NK-92 (cell line): ENCODE data around the gene UBE2I.
"Not testable (repeated sequence)": the region's sequence is repeated elsewhere in the genome, so short reads cannot be mapped to it uniquely, and the experiment has no call there.

Source experiments
- DNase-seq: peaks from one replicate; lab custom pipeline; 2025; ENCODE audit not compliant: unreplicated experiment; lab: John Stamatoyannopoulos, UW

The UBE2I gene

DNA sequence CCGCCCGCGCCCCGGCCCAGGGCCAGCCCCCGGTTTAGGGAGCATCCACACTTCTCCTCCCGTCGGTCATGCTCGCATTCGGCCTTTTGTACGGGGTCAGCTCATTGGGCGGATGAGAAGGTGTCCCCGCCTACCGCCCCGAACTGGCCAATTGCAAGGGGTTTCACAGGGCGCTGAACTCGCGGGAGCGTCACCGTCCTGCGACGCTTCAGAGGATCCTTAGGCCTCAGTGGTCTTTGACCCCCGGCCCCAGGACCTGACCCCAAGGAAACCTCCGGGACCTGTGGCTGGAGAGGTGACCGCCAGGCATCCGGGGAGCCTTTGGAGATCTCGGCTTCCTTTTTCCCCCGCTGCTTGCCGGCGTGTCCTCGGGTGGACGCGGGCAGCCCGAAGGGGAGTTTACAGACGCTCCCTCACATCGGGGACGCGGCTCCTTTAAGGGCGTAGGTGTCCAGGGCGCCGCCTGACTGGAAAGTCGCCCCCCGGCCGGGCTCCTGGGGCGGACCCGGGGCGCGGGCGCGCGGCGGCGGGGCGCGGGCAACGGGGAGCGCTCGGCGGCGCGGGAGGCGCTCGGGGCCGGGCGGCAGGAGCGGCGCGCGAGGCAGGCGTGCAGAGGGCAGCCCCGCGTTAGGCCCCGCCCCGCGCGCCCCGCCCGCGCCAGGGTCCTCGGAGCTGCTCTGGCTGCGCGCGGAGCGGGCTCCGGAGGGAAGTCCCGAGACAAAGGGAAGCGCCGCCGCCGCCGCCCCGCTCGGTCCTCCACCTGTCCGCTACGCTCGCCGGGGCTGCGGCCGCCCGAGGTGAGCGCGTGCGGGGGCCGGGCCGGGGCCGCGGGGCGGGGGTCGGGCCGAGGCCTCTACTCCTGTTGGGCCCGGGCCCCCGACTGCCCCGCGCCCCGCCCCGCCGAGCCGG lies at the start of gene UBE2I:
Gene UBE2I (plus strand): TSS at position 660 of the 909 bp plus-strand sequence. CDS start 4,395 bp downstream, outside the sequence.
- peak; percentile 59 for DNase-seq

DNA sequence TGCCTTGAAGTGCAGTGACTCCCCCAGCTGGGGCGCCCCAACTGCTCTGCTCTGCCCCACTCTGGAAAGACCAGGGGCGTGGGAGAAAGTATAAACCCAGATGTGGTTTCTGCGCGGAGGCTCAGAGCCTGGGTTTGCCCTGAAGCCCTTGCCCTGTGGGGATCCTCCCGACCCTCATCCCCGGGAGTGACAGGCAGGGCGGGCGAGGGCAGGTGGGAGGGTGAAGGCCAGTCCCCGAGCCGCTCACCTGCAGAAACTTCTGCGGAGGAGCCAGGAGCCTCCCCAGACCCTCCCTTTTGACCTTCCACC lies 49.7 kb upstream of the UBE2I start:
- DNase-seq, result no peak

DNA sequence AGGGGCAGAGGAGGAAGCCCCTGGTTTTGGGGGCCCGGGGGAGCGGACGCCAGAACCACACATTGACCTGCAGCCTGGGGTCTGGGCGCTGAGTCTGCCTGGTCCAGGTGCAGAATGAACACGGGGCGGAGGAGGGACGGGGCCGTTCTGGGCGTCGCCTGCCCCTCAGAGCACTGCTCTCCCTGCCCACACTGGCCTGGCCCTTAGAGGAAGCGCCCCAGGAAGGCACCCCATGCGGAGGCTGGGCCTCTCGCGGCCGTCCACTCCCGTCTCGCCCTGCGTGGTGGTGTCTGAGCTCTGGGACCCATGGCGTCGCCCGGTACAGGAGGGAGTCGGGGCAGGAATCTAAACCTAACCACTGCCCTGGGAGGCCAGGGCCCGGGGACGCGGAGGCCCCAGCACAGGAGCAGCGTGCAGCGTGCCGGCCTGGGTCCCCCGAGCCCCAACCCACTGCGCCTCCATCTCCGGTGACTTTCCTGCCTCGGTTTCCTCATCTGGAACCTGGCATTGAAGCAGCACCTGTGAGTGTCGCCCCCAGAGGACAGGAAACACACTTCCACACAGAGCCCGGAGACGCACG lies 49.2 kb upstream of the UBE2I start:
- no peak for DNase-seq

DNA sequence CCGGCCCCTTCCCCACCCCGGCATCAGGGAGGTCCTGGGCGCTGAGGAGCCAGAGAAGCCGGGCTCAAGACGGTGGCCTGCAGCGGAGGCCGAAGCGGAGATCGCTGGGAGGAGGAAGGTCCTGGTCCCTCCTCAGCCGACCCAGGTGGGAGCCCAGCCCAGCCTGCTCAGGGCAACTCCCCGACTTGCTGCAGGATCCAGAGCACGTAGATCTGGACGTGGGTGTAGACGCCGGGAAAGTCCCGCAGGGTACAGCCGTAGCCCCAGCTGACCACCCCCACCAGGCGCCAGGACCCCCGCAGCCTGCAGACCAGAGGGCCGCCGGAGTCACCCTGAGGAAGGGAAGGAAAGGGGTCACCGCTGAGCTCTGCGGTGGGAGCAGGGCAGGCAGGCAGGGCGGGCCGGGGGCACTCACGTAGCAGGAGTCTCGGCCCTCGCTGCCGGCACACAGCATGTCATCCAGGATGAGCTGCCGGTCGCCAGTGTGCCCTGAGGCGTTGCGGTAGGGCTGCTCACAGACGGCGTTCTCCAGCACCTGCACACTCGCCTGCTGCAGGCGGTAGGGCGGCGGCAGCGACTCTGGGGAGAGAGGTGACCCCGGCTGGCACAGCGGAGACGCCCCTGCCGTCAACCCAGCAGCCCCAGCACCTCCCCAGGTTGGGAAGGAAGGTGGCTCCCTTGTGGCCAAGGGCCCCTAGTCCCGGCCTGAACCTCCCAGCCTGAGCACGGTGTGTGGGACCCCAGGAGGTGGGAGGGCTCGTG lies 48.1 kb upstream of the UBE2I start:
- DNase-seq, result no peak

DNA sequence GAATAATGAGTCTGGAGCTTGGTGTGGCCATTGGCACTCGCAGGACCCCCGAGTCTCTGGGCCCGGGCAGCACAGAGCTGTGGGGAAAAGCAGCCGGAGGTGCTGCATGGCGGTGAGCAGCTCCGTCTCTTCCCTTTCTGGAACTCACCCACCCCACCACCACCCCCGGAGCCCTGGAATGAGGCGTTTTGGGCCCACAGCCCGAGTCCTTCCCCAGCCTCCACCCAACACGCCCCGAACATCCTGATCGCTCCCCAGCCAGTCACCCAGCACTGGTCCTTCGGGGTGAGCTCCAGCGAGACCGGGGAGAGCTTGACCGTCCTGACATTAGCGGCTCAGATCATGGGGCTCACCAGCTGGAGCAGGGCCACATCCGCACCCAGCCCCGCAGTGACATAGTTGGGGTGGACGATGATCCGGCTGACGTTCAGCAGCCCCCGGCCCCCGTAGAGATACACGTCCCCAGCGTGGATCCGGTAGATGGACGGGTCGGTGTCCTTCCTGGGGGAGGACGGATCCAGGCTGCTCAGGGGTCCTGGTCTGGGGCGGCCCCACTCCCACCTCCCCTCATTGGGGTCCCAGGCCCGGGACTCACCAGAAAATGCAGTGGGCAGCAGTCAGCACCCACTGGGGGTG lies 47.1 kb upstream of the UBE2I start:
- no peak for DNase-seq

GRCh38 chr16:1262846-1263221 lies 46.6 kb upstream of the UBE2I start:
- no peak for DNase-seq

- DNase-seq, result no peak
These were observed 45.7 kb upstream of the UBE2I start for GRCh38 chr16:1263591-1264344.

- DNase-seq, result no peak
These were observed 44.9 kb upstream of the UBE2I start for GRCh38 chr16:1264345-1265089.

- no peak for DNase-seq
These were observed 44.3 kb upstream of the UBE2I start for GRCh38 chr16:1265090-1265630.

DNA sequence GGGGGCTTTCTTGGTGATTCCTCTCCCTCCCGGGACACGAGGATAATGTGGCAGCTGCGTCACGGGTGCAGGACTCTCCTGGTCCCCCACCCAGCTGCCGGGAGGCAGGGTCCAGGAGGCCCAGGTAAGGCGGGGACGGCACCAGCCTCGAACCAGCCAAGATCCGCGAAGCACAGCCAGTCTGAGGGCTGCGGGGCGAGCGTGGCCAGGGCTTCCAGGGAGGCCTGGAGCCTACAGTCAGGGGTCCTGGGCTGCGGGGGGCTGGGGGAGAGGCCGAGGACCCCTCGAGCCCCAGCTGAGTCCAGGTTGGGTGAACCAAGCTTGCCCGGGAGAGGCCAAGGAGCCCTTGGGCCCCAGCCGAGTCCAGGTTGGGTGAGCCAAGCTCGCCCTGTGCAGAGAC lies 43.6 kb upstream of the UBE2I start:
- DNase-seq, result no peak

DNA sequence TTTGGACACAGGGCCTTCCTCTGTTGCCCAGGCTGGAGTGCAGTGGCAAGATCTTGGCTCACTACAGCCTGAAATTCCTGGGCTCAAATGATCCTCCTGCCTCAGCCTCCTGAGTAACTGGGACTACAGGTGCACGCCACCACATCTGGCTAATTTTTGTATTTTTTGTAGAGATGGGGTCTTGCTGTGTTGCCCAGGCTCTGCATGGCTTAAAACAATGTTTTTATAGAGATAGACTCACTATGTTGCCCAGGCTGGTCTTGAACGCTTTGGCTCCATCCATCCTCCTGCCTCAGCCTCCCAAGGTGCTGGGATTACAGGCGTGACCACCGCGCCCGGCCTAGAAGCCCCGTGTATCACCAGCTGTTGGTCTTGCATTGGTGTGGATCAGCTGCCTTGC lies 40.0 kb upstream of the UBE2I start:
- not testable (repeated sequence) for DNase-seq

DNA sequence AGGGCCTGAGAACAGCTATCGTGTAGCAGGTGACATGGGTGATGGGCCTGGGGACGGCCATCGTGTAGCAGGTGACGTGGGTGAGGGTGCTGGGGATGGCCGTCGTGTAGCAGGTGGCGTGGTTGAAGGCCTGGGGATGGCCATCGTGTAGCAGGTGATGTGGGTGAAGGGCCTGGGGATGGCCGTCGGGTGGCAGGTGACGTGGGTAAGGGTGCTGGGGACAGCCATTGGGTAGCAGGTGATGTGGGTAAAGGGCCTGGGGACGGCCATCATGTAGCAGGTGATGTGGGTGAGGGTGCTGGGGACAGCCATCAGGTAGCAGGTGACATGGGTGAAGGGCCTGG lies 38.1 kb upstream of the UBE2I start:
- no peak for DNase-seq

DNA sequence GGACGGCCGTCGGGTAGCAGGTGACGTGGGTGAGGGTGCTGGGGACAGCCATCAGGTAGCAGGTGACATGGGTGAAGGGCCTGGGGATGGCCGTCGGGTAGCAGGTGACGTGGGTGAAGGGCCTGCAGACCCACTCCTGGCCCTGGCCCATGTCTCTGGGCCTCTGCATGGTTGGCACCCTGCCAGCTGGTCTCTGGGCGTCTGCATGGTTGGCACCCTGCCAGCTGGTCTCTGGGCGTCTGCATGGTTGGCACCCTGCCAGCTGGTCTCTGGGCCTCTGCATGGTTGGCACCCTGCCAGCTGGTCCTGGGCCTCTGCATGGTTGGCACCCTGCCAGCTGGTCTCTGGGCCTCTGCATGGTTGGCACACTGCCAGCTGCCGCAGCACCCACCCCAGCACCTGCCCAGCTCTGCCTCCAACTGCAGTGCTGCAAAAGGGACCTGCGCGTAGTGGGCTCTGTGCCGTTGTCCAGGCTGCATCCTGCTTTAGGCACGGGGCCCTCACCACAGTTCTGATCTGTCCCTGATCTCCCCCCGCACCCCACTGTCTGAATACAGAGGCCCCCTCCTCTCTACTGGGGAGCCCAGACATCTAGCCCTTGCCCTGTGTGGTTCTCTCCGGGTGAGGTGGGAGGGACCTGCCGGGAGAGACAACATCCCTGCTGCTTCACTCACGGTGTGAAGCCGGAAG lies 37.6 kb upstream of the UBE2I start:
- not testable (repeated sequence) for DNase-seq

GRCh38 chr16:1272453-1273198 lies 36.8 kb upstream of the UBE2I start:
- no peak for DNase-seq

- no peak for DNase-seq
These were observed 35.6 kb upstream of the UBE2I start for GRCh38 chr16:1273816-1274215.

GRCh38 chr16:1274767-1275166 lies 34.7 kb upstream of the UBE2I start:
- no peak for DNase-seq

DNA sequence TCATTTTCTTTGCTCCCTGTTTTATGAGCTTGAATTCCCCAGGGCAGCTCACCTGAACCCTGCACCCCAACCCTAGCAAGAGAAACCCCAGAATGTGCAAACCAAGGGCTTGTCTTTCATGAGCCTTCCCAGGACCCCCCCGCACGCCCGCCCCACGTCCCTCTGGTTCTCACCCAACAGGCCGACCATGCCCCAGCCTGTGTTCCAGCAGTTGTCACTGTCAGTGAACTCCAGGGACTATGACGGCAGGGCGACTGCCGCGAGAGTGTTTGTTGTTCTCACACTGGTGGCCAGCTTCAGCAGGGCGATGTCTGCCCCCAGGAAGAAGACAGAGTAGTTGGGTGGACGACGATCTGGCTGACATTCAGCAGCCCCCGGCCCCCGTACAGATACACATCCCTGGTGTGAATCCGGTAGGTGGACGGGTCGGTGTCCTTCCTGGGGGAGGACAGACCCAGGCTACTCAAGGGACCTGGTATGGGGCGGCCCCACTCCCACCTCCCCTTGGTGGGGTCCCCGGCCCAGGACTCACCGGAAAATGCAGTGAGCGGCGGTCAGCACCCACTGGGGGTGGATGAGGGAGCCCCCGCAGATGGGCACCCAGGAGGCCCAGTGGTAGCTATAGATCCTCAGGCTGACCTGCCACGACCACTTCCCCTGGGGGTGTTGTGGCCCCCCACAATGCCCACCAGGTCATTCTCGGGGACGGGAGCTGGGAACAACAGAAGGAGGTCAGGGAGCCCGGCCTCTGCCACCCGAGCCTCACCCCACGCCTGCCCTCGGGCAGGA lies 33.5 kb upstream of the UBE2I start:
- DNase-seq, result no peak

- DNase-seq, result no peak
These were observed 32.9 kb upstream of the UBE2I start for GRCh38 chr16:1276580-1276878.
